SK-N-SH (cell line): ENCODE data around the gene SLC44A5. TPM values are rescaled to one million over a fixed set of nuclear protein-coding genes. Genes with fewer than 3 reads are reported as not detected.

Experiments
- CTCF ChIA-PET: fragments of 300-600, 350-600 bp; formaldehyde crosslinking; extraction: SDS; loops from one replicate; lab custom pipeline; 2021; lab: Yijun Ruan, JAX
- POLR2A ChIA-PET: fragments of 350-600 bp; sonication (Branson Sonifier 250); formaldehyde crosslinking; extraction: SDS; loops from one replicate; lab custom pipeline; 2020; ENCODE audit warnings: antibody characterized with exemption, inconsistent platforms; lab: Yijun Ruan, JAX
- DNase-seq: peaks from one replicate; pipeline ENCODE4 v3.0.0; 2012
- H2AFZ ChIP-seq: fragments of 200-600 bp; sonication (generic); 2 replicates; pipeline ENCODE4 v1.8.1; 2016; ENCODE audit warnings: antibody characterized with exemption, mild to moderate bottlenecking, low read depth
- H3F3A ChIP-seq: fragments of 200-600 bp; sonication (generic); replicated peaks from 2 replicates; pipeline ENCODE3; 2016; ENCODE audit warnings: antibody characterized with exemption, mild to moderate bottlenecking; ENCODE audit not compliant: insufficient read depth
- H3K27ac ChIP-seq, 2 experiments: fragments of 200-500 bp in 1 of 2; fragments of 200-600 bp in 1 of 2; sonication (Bioruptor generic) in 1 of 2; sonication (generic), shearing (Covaris generic) in 1 of 2; 2 replicates each; pipeline versions ENCODE4 v1.5.1 to v1.6.1; 2014 to 2016; ENCODE audit warnings: low read depth in 2 of 2, inconsistent platforms in 1 of 2, low read length in 1 of 2, mild to moderate bottlenecking in 1 of 2, mixed read lengths in 1 of 2
- H3K27me3 ChIP-seq: fragments of 200-600 bp; sonication (generic), shearing (Covaris generic); 2 replicates; pipeline ENCODE4 v1.6.1; 2016; ENCODE audit warnings: mixed run types; ENCODE audit not compliant: insufficient read depth
- H3K36me3 ChIP-seq, 2 experiments: fragments of 200-500 bp in 1 of 2; fragments of 200-600 bp in 1 of 2; sonication (Bioruptor generic) in 1 of 2; sonication (generic) in 1 of 2; replicated peaks in 1 of 2; 2 replicates each; pipeline versions ENCODE3 to v1.5.1; 2014 to 2016; ENCODE audit warnings: low read length in 1 of 2, mild to moderate bottlenecking in 1 of 2; ENCODE audit not compliant: insufficient read depth in 2 of 2, control insufficient read depth in 1 of 2
- H3K4me1 ChIP-seq, 2 experiments: fragments of 200-500 bp in 1 of 2; fragments of 200-600 bp in 1 of 2; sonication (Bioruptor generic) in 1 of 2; sonication (generic), shearing (Covaris generic) in 1 of 2; 2 replicates each; pipeline versions ENCODE4 v1.5.1 to v1.6.1; 2014 to 2016; ENCODE audit warnings: low read depth in 1 of 2, low read length in 1 of 2, mixed run types in 1 of 2; ENCODE audit not compliant: insufficient read depth in 2 of 2, control insufficient read depth in 1 of 2
- H3K4me2 ChIP-seq: fragments of 200-600 bp; sonication (generic), shearing (Covaris generic); 2 replicates; pipeline ENCODE4 v1.6.1; 2017; ENCODE audit warnings: mixed run types
- H3K4me3 ChIP-seq, 2 experiments: fragments of 200-500 bp in 1 of 2; fragments of 200-600 bp in 1 of 2; sonication (Bioruptor generic) in 1 of 2; sonication (generic), shearing (Covaris generic) in 1 of 2; 2 replicates each; pipeline versions ENCODE4 v1.5.1 to v1.8.1; 2014 to 2016; ENCODE audit warnings: low read depth in 2 of 2, inconsistent platforms in 1 of 2, low read length in 1 of 2, mild to moderate bottlenecking in 1 of 2, mixed read lengths in 1 of 2, moderate library complexity in 1 of 2
- H3K79me2 ChIP-seq: fragments of 200-600 bp; sonication (generic); 2 replicates; pipeline ENCODE4 v1.8.1; 2017; ENCODE audit warnings: mild to moderate bottlenecking; ENCODE audit not compliant: insufficient read depth
- H3K9ac ChIP-seq: fragments of 200-600 bp; sonication (generic); 2 replicates; pipeline ENCODE4 v1.6.1; 2017; ENCODE audit warnings: mixed run types
- H3K9me2 ChIP-seq: fragments of 200-600 bp; sonication (generic); 2 replicates; pipeline ENCODE4 v1.6.1; 2017; ENCODE audit warnings: mixed run types
- H3K9me3 ChIP-seq: fragments of 200-600 bp; sonication (generic); 2 replicates; pipeline ENCODE4 v1.6.1; 2017; ENCODE audit warnings: mixed run types, mild to moderate bottlenecking, moderate library complexity
- H4K20me1 ChIP-seq: fragments of 200-600 bp; sonication (generic); 2 replicates; pipeline ENCODE4 v1.6.1; 2017; ENCODE audit warnings: mild to moderate bottlenecking, mixed run types; ENCODE audit not compliant: insufficient read depth
- CHD2 ChIP-seq: fragments of 150-350 bp; IDR thresholded peaks from 2 replicates; pipeline ENCODE4 v1.6.1; 2018; ENCODE audit warnings: low read length; ENCODE audit not compliant: partially characterized antibody
- EP300 ChIP-seq, 2 experiments: IDR thresholded peaks; 2 replicates each; pipeline versions ENCODE4 v1.4.0 to v1.6.1; 2012; ENCODE audit warnings: borderline replicate concordance in 1 of 2, low read depth in 1 of 2, low read length in 1 of 2
- FOSL2 ChIP-seq: IDR thresholded peaks from 2 replicates; pipeline ENCODE4 v1.4.0; 2012; ENCODE audit warnings: low read depth, mild to moderate bottlenecking, moderate library complexity, borderline replicate concordance
- FOXJ3 ChIP-seq: sonication (generic); formaldehyde crosslinking; IDR thresholded peaks from 2 replicates; pipeline ENCODE4 v1.5.1; 2020; ENCODE audit warnings: mild to moderate bottlenecking, missing genetic modification reagents
- NFIC ChIP-seq: IDR thresholded peaks from 2 replicates; pipeline ENCODE4 v1.4.0; 2012; ENCODE audit warnings: borderline replicate concordance
- POLR2AphosphoS5 ChIP-seq: IDR thresholded peaks from 2 replicates; pipeline ENCODE4 v1.6.1; 2012; ENCODE audit warnings: low read depth, low read length
- RAD21 ChIP-seq: IDR thresholded peaks from 2 replicates; pipeline ENCODE4 v1.6.1; 2012; ENCODE audit warnings: mild to moderate bottlenecking, low read length
- SIN3A ChIP-seq: IDR thresholded peaks from 2 replicates; pipeline ENCODE4 v1.6.1; 2012; ENCODE audit warnings: low read depth, mild to moderate bottlenecking, low read length, moderate library complexity, borderline replicate concordance
- SMC3 ChIP-seq: IDR thresholded peaks from 2 replicates; pipeline ENCODE4 v1.6.1; 2012; ENCODE audit warnings: low read depth, low read length, improper control_type of control experiment
- TAF1 ChIP-seq: IDR thresholded peaks from 2 replicates; pipeline ENCODE4 v1.6.1; 2012; ENCODE audit warnings: low read depth, mild to moderate bottlenecking, low read length, moderate library complexity, borderline replicate concordance
- TCF12 ChIP-seq: IDR thresholded peaks from 2 replicates; pipeline ENCODE4 v1.4.0; 2012
- YY1 ChIP-seq: IDR thresholded peaks from 2 replicates; pipeline ENCODE4 v1.4.0; 2012; ENCODE audit warnings: low read depth, mild to moderate bottlenecking
- WGBS: methylation state at CpG from one replicate; pipeline ENCODE4 v1.1.6; 2017; ENCODE audit warnings: low lambda C conversion rate; 5-methylcytosine and 5-hydroxymethylcytosine counted together
- polyA plus RNA-seq, 3 experiments: library from polyadenylated mRNA; depleted of rRNA; stranded (reverse); fragments of >200 nt; gene quantifications; 2 replicates each; pipeline ENCODE4 v1.2.3, GENCODE V29; 2012
- TF ChIP-seq, protein P1 (sequence below): IDR thresholded peaks from 2 replicates; pipeline ENCODE4; 2012
- TF ChIP-seq, protein P2 (sequence below): fragments of 200-600 bp; sonication (generic); IDR thresholded peaks from 2 replicates; pipeline ENCODE4 v1.6.1; 2017; ENCODE audit warnings: antibody characterized with exemption, mild to moderate bottlenecking, moderate library complexity

SLC44A5 gene
- polyA plus RNA-seq, 1 of the 3 experiments (the other 2 are of a cell fraction): 4.9 TPM

DNA sequence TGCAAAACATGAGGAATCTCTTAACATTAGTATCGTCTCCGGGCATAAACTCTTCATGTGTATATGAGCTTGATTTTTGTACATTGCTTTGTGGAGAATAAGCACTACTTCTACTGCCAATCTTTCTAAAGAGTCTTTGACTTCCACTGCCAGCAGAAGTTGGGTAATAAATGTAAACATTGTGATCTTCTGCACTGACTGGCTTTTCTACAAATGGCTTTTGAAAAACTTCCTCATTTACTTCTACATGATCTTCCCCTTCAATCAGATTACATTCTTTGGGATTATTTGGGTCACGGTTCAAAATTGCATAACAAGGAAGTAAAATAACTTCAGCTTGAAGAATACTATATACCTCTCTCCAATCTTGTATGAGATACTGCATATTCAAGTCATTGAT lies 30.4 kb upstream of the SLC44A5 start:
- TF ChIP-seq POLR2AphosphoS5: no peak
- no peak for TF ChIP-seq TAF1
- TF ChIP-seq CHD2: no peak
- TF ChIP-seq, all 33 proteins: peak for 0
- no peaks in the 10 kb centered on the region for H3K9me2 ChIP-seq
- no peaks in the 10 kb centered on the region for H3K4me1 ChIP-seq
- no peak for DNase-seq
- no peak overlapping the region for H3K27ac ChIP-seq
- no peaks in the 10 kb centered on the region for H3F3A ChIP-seq
- H3K4me2 ChIP-seq: no peak overlapping the region
- H3K9me3 ChIP-seq: no peaks in the 10 kb centered on the region; the same call in 1 of the 2 replicates
- WGBS: 64% methylated on average over 3 of the region's 3 CpGs
- H3K27me3 ChIP-seq: no peaks in the 10 kb centered on the region
- H2AFZ ChIP-seq: no peak overlapping the region
- H4K20me1 ChIP-seq: no peaks in the 10 kb centered on the region
- no peak overlapping the region for H3K4me3 ChIP-seq
- H3K79me2 ChIP-seq: no peaks in the 10 kb centered on the region
- H3K36me3 ChIP-seq: no peaks in the 10 kb centered on the region
- CTCF ChIA-PET: no interaction called here
- POLR2A ChIA-PET: no interaction called here
- H3K9ac ChIP-seq: no peak overlapping the region

DNA sequence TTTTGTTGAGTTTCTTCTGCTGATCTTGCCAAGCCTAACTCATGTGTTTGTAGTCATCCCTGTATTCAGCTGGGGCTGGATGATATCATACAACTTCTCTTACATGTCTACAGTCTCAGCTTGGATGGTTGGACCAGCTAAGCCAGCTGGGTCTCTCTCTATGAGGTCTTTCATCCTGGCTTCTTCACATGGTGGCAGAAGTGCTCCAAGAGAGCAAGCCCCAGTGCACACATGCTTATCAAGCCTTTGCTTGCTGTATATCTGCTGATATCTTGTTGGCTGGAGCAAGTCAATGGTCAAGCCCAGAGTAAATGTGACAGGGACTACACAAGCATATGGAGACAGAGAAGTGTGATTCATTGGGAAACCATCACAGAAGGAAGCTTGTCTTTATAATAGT lies 29.2 kb upstream of the SLC44A5 start:
- no peak overlapping the region for H3K4me2 ChIP-seq
- no peaks in the 10 kb centered on the region for H3K4me1 ChIP-seq
- ChIA-PET CTCF (no interaction called here), POLR2A (no interaction called here)
- no peaks in the 10 kb centered on the region for H3K36me3 ChIP-seq
- H3F3A ChIP-seq: no peaks in the 10 kb centered on the region
- no peak for DNase-seq
- H3K27ac ChIP-seq: no peak overlapping the region
- H3K27me3 ChIP-seq: no peaks in the 10 kb centered on the region
- no peak overlapping the region for H2AFZ ChIP-seq
- TF ChIP-seq CHD2 (no peak), FOSL2 (no peak), SIN3A (no peak), YY1 (no peak), SMC3 (no peak), NFIC (no peak)
- TF ChIP-seq, protein P1, sequence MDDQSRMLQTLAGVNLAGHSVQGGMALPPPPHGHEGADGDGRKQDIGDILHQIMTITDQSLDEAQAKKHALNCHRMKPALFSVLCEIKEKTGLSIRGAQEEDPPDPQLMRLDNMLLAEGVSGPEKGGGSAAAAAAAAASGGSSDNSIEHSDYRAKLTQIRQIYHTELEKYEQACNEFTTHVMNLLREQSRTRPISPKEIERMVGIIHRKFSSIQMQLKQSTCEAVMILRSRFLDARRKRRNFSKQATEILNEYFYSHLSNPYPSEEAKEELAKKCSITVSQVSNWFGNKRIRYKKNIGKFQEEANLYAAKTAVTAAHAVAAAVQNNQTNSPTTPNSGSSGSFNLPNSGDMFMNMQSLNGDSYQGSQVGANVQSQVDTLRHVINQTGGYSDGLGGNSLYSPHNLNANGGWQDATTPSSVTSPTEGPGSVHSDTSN: no peak
- no peaks in the 10 kb centered on the region; the same call in 1 of the 2 replicates for H3K9me3 ChIP-seq
- H3K9me2 ChIP-seq: no peaks in the 10 kb centered on the region
- no peaks in the 10 kb centered on the region for H4K20me1 ChIP-seq
- no peak overlapping the region for H3K4me3 ChIP-seq
- no peaks in the 10 kb centered on the region for H3K79me2 ChIP-seq
- H3K9ac ChIP-seq: no peak overlapping the region

DNA sequence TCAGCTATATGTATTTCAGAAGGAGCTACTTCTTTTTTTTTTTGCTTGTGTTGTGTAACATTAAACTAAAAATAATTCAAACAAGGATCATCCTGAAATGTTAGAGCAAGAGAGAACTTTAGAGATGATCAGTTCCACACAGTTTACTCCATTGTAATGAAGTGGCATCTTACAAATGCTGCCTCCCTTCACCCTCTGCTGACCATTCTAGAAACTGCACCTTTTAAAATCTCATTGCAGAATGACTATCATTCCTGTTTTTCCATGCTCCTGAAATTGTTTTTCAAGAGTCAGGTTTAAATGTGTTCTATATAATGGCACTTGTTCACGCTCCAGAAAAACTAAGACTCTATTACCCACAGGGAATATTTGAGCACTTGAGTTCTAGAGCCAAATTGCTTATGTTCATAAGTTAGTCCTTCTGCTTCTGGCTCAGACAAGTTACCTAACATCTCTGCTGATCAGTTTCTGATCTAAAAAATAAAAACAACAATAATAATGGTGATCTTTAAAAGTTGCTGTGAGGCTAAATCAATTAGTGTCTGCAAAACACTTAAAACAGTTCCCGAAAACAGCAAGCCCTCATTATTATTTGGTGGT lies 21.5 kb upstream of the SLC44A5 start:
- Histone ChIP-seq H3F3A (no peaks in the 10 kb centered on the region), H3K4me3 (no peak overlapping the region), H3K36me3 (no peaks in the 10 kb centered on the region), H3K27ac (no peak overlapping the region), H3K27me3 (no peaks in the 10 kb centered on the region), H3K9me3 (no peaks in the 10 kb centered on the region), H3K4me1 (no peaks in the 10 kb centered on the region), H3K4me2 (no peak overlapping the region), H3K9ac (no peak overlapping the region), H3K9me2 (no peaks in the 10 kb centered on the region), H3K79me2 (no peaks in the 10 kb centered on the region), H2AFZ (no peak overlapping the region), H4K20me1 (no peaks in the 10 kb centered on the region)
- TF ChIP-seq SMC3 (peak; percentile 92), CHD2 (no peak), FOXJ3 (no peak), TCF12 (no peak), EP300 (IDR thresholded peaks at IDR 0.05; ENCODE audit: borderline replicate concordance in 1 of 2, low read depth in 1 of 2, low read length in 1 of 2) (no peak), RAD21 (peak; percentile 89)
- TF ChIP-seq, protein P1: no peak
- TF ChIP-seq, protein P2, sequence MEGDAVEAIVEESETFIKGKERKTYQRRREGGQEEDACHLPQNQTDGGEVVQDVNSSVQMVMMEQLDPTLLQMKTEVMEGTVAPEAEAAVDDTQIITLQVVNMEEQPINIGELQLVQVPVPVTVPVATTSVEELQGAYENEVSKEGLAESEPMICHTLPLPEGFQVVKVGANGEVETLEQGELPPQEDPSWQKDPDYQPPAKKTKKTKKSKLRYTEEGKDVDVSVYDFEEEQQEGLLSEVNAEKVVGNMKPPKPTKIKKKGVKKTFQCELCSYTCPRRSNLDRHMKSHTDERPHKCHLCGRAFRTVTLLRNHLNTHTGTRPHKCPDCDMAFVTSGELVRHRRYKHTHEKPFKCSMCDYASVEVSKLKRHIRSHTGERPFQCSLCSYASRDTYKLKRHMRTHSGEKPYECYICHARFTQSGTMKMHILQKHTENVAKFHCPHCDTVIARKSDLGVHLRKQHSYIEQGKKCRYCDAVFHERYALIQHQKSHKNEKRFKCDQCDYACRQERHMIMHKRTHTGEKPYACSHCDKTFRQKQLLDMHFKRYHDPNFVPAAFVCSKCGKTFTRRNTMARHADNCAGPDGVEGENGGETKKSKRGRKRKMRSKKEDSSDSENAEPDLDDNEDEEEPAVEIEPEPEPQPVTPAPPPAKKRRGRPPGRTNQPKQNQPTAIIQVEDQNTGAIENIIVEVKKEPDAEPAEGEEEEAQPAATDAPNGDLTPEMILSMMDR: peak; percentile 86
- WGBS: 31% methylated on average over 2 of the region's 2 CpGs
- DNase-seq: peak; percentile 34
- ChIA-PET CTCF (interaction anchor here (0.6 to 6.3 kb wide), 31 partner anchors 10 to 1994 kb away, joined by 3 to 81 read pairs (median 4); no protein-coding TSS in a partner anchor), POLR2A (no interaction called here)
